ENCODE measurements around the gene RFXAP.

- TF ChIP-seq CTCF (IDR thresholded peaks at IDR 0.05; ENCODE audit: extremely low read depth in 1 of 2, insufficient read depth in 1 of 2, low read depth in 1 of 2, low read length in 2 of 2) (no peak), MAX (IDR thresholded peaks at IDR 0.05; ENCODE audit: insufficient read depth, insufficient read length) (no peak), POLR2A (IDR thresholded peaks at IDR 0.05; ENCODE audit: low read depth, low read length) (no peak)
Measured at GRCh38 chr13:36769545-36769944, 49.5 kb upstream of the RFXAP start.
